HepG2 (cell line): ENCODE results near the gene CRADD. TPM values are rescaled to one million over a fixed set of nuclear protein-coding genes. Genes with fewer than 3 reads are reported as not detected.

Experiments used
- BATF2 ChIP-seq: sonication (generic); formaldehyde crosslinking; IDR thresholded peaks from 2 replicates; pipeline ENCODE4 v1.8.0; 2022; ENCODE audit warnings: mild to moderate bottlenecking, missing genetic modification reagents, moderate library complexity
- ETS1 ChIP-seq: sonication (generic); formaldehyde crosslinking; IDR thresholded peaks from 2 replicates; pipeline ENCODE4 v1.4.0; 2020; ENCODE audit warnings: missing genetic modification reagents
- FOXC1 ChIP-seq: sonication (generic); formaldehyde crosslinking; IDR thresholded peaks from 2 replicates; pipeline ENCODE4 v1.8.0; 2022; ENCODE audit warnings: mild to moderate bottlenecking, missing genetic modification reagents, borderline replicate concordance
- FOXO1 ChIP-seq: sonication (generic); formaldehyde crosslinking; IDR thresholded peaks from 2 replicates; pipeline ENCODE4 v1.4.0; 2020; ENCODE audit warnings: missing genetic modification reagents
- HNRNPH1 ChIP-seq: fragments of 200-400 bp; formaldehyde crosslinking; optimal IDR thresholded peaks from 2 replicates; pipeline ENCODE3; 2017; ENCODE audit warnings: mild to moderate bottlenecking, low read depth, low read length
- KMT2B ChIP-seq: IDR thresholded peaks from 2 replicates; pipeline ENCODE4 v1.6.1; 2016; ENCODE audit warnings: missing genetic modification reagents, missing compliant biosample characterization
- LBX2 ChIP-seq: sonication (generic); formaldehyde crosslinking; IDR thresholded peaks from 2 replicates; pipeline ENCODE4 v1.5.0; 2020; ENCODE audit warnings: missing genetic modification reagents, mild to moderate bottlenecking, borderline replicate concordance
- MED1 ChIP-seq: sonication (generic); formaldehyde crosslinking; IDR thresholded peaks from 2 replicates; pipeline ENCODE4 v1.4.0; 2020; ENCODE audit warnings: missing genetic modification reagents
- RORA ChIP-seq: sonication (generic); formaldehyde crosslinking; IDR thresholded peaks from 2 replicates; pipeline ENCODE4 v1.5.0; 2020; ENCODE audit warnings: mild to moderate bottlenecking, missing genetic modification reagents, moderate library complexity
- SYNCRIP ChIP-seq: fragments of 200-400 bp; formaldehyde crosslinking; IDR thresholded peaks from 2 replicates; pipeline ENCODE4 v1.6.1; 2018; ENCODE audit warnings: mild to moderate bottlenecking, low read depth, low read length; ENCODE audit not compliant: insufficient read depth
- ZBTB40 ChIP-seq, 2 experiments: fragments of 450-650 bp in 1 of 2; sonication (generic) in 1 of 2; formaldehyde crosslinking in 1 of 2; IDR thresholded peaks; 2 replicates each; pipeline versions ENCODE4 v1.6.1 to v1.8.0; 2016 to 2022; ENCODE audit warnings: antibody characterized with exemption in 1 of 2, mild to moderate bottlenecking in 1 of 2, missing genetic modification reagents in 1 of 2
- ZMYM2 ChIP-seq: sonication (generic); formaldehyde crosslinking; IDR thresholded peaks from 2 replicates; pipeline ENCODE4 v1.8.0; 2022; ENCODE audit warnings: mild to moderate bottlenecking, missing genetic modification reagents
- ZNF234 ChIP-seq: sonication (generic); formaldehyde crosslinking; conservative IDR thresholded peaks from 2 replicates; pipeline ENCODE4 v1.5.1; 2020; ENCODE audit warnings: mild to moderate bottlenecking, missing genetic modification reagents
- ZNF354B ChIP-seq: sonication (generic); formaldehyde crosslinking; IDR thresholded peaks from 2 replicates; pipeline ENCODE4 v1.8.0; 2022; ENCODE audit warnings: mild to moderate bottlenecking, missing genetic modification reagents
- ZNF747 ChIP-seq: sonication (generic); formaldehyde crosslinking; IDR thresholded peaks from 2 replicates; pipeline ENCODE4 v1.8.1; 2023; ENCODE audit warnings: missing genetic modification reagents, mild to moderate bottlenecking, borderline replicate concordance
- ZNF768 ChIP-seq: sonication (generic); formaldehyde crosslinking; IDR thresholded peaks from 2 replicates; pipeline ENCODE4 v1.4.0; 2020; ENCODE audit warnings: missing genetic modification reagents
- ZNF816 ChIP-seq: sonication (generic); formaldehyde crosslinking; IDR thresholded peaks from 2 replicates; pipeline ENCODE4 v1.8.0; 2022; ENCODE audit warnings: missing genetic modification reagents, mild to moderate bottlenecking, borderline replicate concordance
- polyA plus RNA-seq, 8 experiments: library from polyadenylated mRNA; depleted of rRNA in 3 of 8; stranded (reverse) in 7 of 8; unstranded in 1 of 8; fragments of >200 nt; fragmentation: Illumina TruSeq in 4 of 8; extraction: Trizol in 4 of 8; gene quantifications; 2 replicates each; pipeline versions ENCODE4 v1.2.1 to v1.2.3, GENCODE V29; 2011 to 2016; ENCODE audit warnings: low read depth in 4 of 8, missing spikeins in 1 of 8, mixed read lengths in 1 of 8; ENCODE audit not compliant: insufficient read depth in 1 of 8
- total RNA-seq, 5 experiments: library from RNA; depleted of rRNA; stranded (reverse); fragments of >200 nt; fragmentation: Illumina TruSeq; extraction: Trizol; gene quantifications; 2 replicates each; pipeline ENCODE4 v1.2.3, GENCODE V29; 2016; ENCODE audit warnings: low read depth in 1 of 5

CRADD gene
- total and polyA plus RNA-seq, 2 of the 13 experiments (the other 11 are each of a cell fraction or from before 2014, with no cell fraction given): 12.4 to 18.8 TPM

GRCh38 chr12:93677195-93678064, at the start of gene CRADD (continued):
- TF ChIP-seq ZBTB40 (IDR thresholded peaks at IDR 0.05) (0 out of 2 replicates have a peak, but pooled peaks have one; percentile 10), ZBTB40 (CRISPR knock-in tag; IDR thresholded peaks at IDR 0.05) (peak; percentile 78), ZNF354B (0 out of 2 replicates have a peak, but pooled peaks have one; percentile 15), BATF2 (no peak), ZNF816 (CRISPR knock-in tag) (no peak), MED1 (peak; percentile 55), LBX2 (CRISPR knock-in tag) (no peak), ZNF768 (CRISPR knock-in tag) (peak; percentile 66; the same call in 1 of the 2 replicates), KMT2B (CRISPR knock-in tag) (peak; percentile 90), SYNCRIP (no peak), FOXO1 (CRISPR knock-in tag) (peak; percentile 66; the same call in 1 of the 2 replicates), RORA (CRISPR knock-in tag) (no peak), HNRNPH1 (no peak), ETS1 (CRISPR knock-in tag) (no peak), ZNF234 (CRISPR knock-in tag) (0 out of 2 replicates have a peak, but pooled peaks have one; percentile 42), FOXC1 (CRISPR knock-in tag) (no peak), ZMYM2 (CRISPR knock-in tag) (peak; percentile 68; the same call in 1 of the 2 replicates), ZNF747 (peak; percentile 67; the same call in 1 of the 2 replicates)
